ENCODE results near the gene TMEM130. TPM values are rescaled to one million over a fixed set of nuclear protein-coding genes. Genes with fewer than 3 reads are reported as not detected.
"Not testable (repeated sequence)": the region's sequence is repeated elsewhere in the genome, so short reads cannot be mapped to it uniquely, and the experiment has no call there.

TMEM130 gene
- polyA plus RNA-seq, 3 donors, result 0.05 TPM; not detected in 2

- H3K27ac ChIP-seq (ENCODE audit: low read depth in 1 of 2, low read length in 2 of 2), result no peak overlapping the region
- Mint-ChIP-seq H3K27me3 (ENCODE audit: low read depth in 3 of 3) (peaks cover 6 to 12% (median 6%) of the 10 kb centered on the region in 3 donors), H3K9me3 (peaks cover 10 to 28% (median 25%) of the 10 kb centered on the region in 7 donors), H3K27ac (no peak overlapping the region), H3K4me1 (no peaks in the 10 kb centered on the region), H3K36me3 (no peaks in the 10 kb centered on the region), H3K4me3 (no peak overlapping the region)
- no peaks in the 10 kb centered on the region for H3K27me3 ChIP-seq (ENCODE audit: control insufficient read depth in 2 of 2, insufficient read depth in 2 of 2, low read length in 2 of 2)
- no peak overlapping the region for H3K4me3 ChIP-seq (replicated peaks in 1 of 3; ENCODE audit: low read depth in 2 of 3, low read length in 3 of 3)
- 100% methylated on average over 1 of the region's 3 CpGs for WGBS (ENCODE audit: insufficient coverage)
- H2AFZ ChIP-seq (ENCODE audit: insufficient read depth, low read depth, low read length, poor library complexity, severe bottlenecking), result no peak overlapping the region
- H4K20me1 ChIP-seq (ENCODE audit: insufficient read depth, low read length), result no peaks in the 10 kb centered on the region
- DNase-seq, result no peak
- intact Hi-C loops (cut with micrococcal nuclease), result no loop called here
- no peak overlapping the region for H3K9ac ChIP-seq (ENCODE audit: insufficient read depth, low read length, poor library complexity, severe bottlenecking)
- no peaks in the 10 kb centered on the region for H3K79me2 ChIP-seq (ENCODE audit: insufficient read depth, low read length)
- H3K9me3 ChIP-seq (replicated peaks in 1 of 2; ENCODE audit: control insufficient read depth in 1 of 2, insufficient read depth in 1 of 2, low read length in 2 of 2), result peaks cover 15 to 19% of the 10 kb centered on the region in 2 donors
- no peaks in the 10 kb centered on the region for H3K4me1 ChIP-seq (ENCODE audit: control insufficient read depth in 1 of 2, insufficient read depth in 2 of 2, low read length in 2 of 2)
- H3K36me3 ChIP-seq (replicated peaks in 1 of 2; ENCODE audit: control insufficient read depth in 1 of 2, insufficient read depth in 2 of 2, low read length in 2 of 2), result no peaks in the 10 kb centered on the region
- H3K4me2 ChIP-seq (replicated peaks; ENCODE audit: extremely low read depth, low read length, poor library complexity, severe bottlenecking), result no peak overlapping the region
- no peak for TF ChIP-seq CTCF (IDR thresholded peaks at IDR 0.05)
Measured at GRCh38 chr7:98848918-98849317, 20.9 kb downstream of the TMEM130 start.

GRCh38 chr7:98842552-98842951 lies 27.3 kb downstream of the TMEM130 start:
- not testable (repeated sequence) for H3K4me2 ChIP-seq (replicated peaks; ENCODE audit: extremely low read depth, low read length, poor library complexity, severe bottlenecking); H3K9me3 ChIP-seq (replicated peaks in 1 of 2; ENCODE audit: control insufficient read depth in 1 of 2, insufficient read depth in 1 of 2, low read length in 2 of 2); H3K27ac Mint-ChIP-seq; H3K9ac ChIP-seq (ENCODE audit: insufficient read depth, low read length, poor library complexity, severe bottlenecking); H3K27ac ChIP-seq (ENCODE audit: low read depth in 1 of 2, low read length in 2 of 2); H3K4me1 Mint-ChIP-seq; H3K79me2 ChIP-seq (ENCODE audit: insufficient read depth, low read length); H3K9me3 Mint-ChIP-seq; H3K27me3 ChIP-seq (ENCODE audit: control insufficient read depth in 2 of 2, insufficient read depth in 2 of 2, low read length in 2 of 2); DNase-seq; H3K36me3 ChIP-seq (replicated peaks in 1 of 2; ENCODE audit: control insufficient read depth in 1 of 2, insufficient read depth in 2 of 2, low read length in 2 of 2); H3K4me1 ChIP-seq (ENCODE audit: control insufficient read depth in 1 of 2, insufficient read depth in 2 of 2, low read length in 2 of 2); H3K4me3 Mint-ChIP-seq; H3K4me3 ChIP-seq (replicated peaks in 1 of 3; ENCODE audit: low read depth in 2 of 3, low read length in 3 of 3); H2AFZ ChIP-seq (ENCODE audit: insufficient read depth, low read depth, low read length, poor library complexity, severe bottlenecking); H4K20me1 ChIP-seq (ENCODE audit: insufficient read depth, low read length); H3K36me3 Mint-ChIP-seq
- intact Hi-C loops (cut with micrococcal nuclease), result loop anchor here (2.0 to 5.0 kb wide), 2 partner anchors 95 to 410 kb away; no protein-coding TSS in a partner anchor
- peaks cover 7 to 16% (median 8%) of the 10 kb centered on the region in 3 donors for H3K27me3 Mint-ChIP-seq (ENCODE audit: low read depth in 3 of 3)
- WGBS (ENCODE audit: insufficient coverage), result 100% methylated on average over 1 of the region's 2 CpGs
